NT2/D1 (cell line): ENCODE data around the gene AS3MT.
"Not testable (repeated sequence)": the region's sequence is repeated elsewhere in the genome, so short reads cannot be mapped to it uniquely, and the experiment has no call there.

Source experiments
- YY1 ChIP-seq: IDR thresholded peaks from 2 replicates; pipeline ENCODE4 v1.6.1; 2011; ENCODE audit not compliant: insufficient read length, insufficient read depth
- ZNF274 ChIP-seq: IDR thresholded peaks from 2 replicates; pipeline ENCODE4 v1.6.1; 2011; ENCODE audit warnings: mild to moderate bottlenecking, low read depth, low read length

DNA sequence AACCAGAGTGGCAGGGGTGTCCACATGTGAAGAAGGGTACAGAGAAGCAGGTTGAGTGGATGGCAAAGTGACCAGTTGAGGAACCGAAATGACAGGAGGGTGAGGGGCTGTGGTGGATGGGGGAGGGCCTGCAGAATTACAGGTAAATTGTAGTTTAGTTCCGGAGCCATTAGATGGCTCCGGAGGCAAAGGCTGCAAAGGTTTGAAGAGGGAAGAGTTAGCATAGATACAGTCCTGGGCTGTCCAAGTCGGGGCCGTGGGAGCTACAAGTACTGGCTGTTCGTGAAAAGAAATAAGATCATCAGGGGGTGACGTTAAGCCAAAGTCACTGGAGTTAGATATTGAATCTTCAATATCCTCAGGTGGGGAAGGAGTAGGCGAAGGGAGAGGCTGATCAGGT is 26.1 kb upstream of the AS3MT start:
- TF ChIP-seq YY1, ZNF274: not testable (repeated sequence)
